Measurements from ENCODE around the gene SEMA3D. TPM values are rescaled to one million over a fixed set of nuclear protein-coding genes. Genes with fewer than 3 reads are reported as not detected.

Gene SEMA3D
- total RNA-seq, 1 donor from 2014 or later = 264 TPM

DNA sequence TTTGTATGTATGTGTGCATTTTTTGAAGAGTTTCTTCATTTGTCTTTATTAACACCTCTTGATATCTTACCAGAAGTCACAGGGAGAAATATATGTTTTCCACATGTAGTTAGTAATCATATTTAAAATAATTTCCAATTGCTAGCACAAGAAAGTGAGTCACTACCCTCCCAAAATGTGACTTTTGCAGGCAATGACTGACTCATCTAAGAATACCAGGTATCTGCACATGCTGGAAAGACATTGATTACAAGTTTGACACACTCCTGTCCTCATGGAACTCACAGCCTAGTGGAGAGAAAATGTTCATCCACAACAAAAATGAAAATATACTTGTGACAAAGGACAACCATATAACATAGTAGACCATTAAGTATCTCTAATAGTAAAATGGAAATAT is 82.9 kb downstream of the SEMA3D start:
- Mint-ChIP-seq H3K4me1 (peaks cover 56% of the 10 kb centered on the region), H3K27ac (no peak overlapping the region), H3K27me3 (ENCODE audit: low read depth) (no peaks in the 10 kb centered on the region), H3K36me3 (peaks cover 14% of the 10 kb centered on the region), H3K9me3 (peaks cover 4% of the 10 kb centered on the region), H3K4me3 (no peak overlapping the region)
- DNase-seq (ENCODE audit: low spot score in 2 of 2, unreplicated experiment in 2 of 2) = no peak
- TF ChIP-seq, protein P1, sequence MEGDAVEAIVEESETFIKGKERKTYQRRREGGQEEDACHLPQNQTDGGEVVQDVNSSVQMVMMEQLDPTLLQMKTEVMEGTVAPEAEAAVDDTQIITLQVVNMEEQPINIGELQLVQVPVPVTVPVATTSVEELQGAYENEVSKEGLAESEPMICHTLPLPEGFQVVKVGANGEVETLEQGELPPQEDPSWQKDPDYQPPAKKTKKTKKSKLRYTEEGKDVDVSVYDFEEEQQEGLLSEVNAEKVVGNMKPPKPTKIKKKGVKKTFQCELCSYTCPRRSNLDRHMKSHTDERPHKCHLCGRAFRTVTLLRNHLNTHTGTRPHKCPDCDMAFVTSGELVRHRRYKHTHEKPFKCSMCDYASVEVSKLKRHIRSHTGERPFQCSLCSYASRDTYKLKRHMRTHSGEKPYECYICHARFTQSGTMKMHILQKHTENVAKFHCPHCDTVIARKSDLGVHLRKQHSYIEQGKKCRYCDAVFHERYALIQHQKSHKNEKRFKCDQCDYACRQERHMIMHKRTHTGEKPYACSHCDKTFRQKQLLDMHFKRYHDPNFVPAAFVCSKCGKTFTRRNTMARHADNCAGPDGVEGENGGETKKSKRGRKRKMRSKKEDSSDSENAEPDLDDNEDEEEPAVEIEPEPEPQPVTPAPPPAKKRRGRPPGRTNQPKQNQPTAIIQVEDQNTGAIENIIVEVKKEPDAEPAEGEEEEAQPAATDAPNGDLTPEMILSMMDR (IDR thresholded peaks at IDR 0.05; ENCODE audit: unreplicated experiment) = no peak

DNA sequence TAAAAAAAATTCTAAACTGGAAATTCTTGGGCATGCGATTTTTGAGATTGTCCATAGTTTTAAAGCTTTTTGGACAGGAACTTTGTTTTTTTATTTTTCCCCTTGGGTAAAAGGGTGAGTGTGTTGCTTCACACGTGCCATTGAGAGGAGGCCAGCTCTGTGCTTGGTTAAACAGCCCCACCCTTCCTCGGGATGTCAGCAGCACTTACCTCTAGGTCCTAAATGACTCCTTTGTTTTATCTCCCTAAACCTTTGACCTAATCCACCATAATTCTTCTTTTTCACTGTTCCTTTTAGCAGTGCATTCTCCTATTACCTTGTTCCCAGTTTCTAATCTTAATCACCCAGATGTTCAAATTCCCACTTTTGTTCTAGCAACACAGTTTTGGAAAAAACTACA is 83.5 kb downstream of the SEMA3D start:
- no peaks in the 10 kb centered on the region for H3K27me3 Mint-ChIP-seq (ENCODE audit: low read depth)
- peaks cover 4% of the 10 kb centered on the region for H3K9me3 Mint-ChIP-seq
- peak overlapping the region; percentile 72 for H3K27ac Mint-ChIP-seq
- peaks cover 51% of the 10 kb centered on the region for H3K4me1 Mint-ChIP-seq
- TF ChIP-seq, protein P1 (IDR thresholded peaks at IDR 0.05; ENCODE audit: unreplicated experiment) = no peak
- H3K4me3 Mint-ChIP-seq = no peak overlapping the region
- peaks cover 15% of the 10 kb centered on the region for H3K36me3 Mint-ChIP-seq
- DNase-seq (ENCODE audit: low spot score in 2 of 2, unreplicated experiment in 2 of 2) = no peak

DNA sequence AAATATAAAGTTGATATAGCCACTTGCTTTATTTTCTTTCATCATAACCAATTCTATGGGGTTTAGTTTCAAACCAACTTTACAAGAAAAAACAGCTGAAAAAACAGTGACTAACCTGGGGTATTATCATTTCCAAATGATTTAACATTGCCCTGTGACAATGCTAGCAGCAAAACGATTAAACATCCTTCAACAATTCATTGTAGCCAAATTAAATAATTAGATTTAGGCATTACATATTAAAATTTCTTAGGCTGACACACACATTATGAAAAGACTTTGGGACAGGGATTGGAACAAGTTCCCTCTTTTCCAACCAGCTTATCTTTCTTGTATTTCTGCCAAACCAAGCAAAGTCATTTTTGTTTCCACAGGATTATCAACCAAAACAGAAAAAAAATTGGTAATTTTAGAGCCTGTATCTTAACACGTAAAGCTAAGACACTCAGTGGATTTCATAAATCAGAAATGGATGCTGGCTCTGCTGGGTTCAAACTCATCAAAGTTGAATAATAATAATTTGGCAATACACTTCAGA is 84.0 kb downstream of the SEMA3D start:
- H3K27me3 Mint-ChIP-seq (ENCODE audit: low read depth) = no peaks in the 10 kb centered on the region
- TF ChIP-seq, protein P1 (IDR thresholded peaks at IDR 0.05; ENCODE audit: unreplicated experiment) = no peak
- peak overlapping the region; percentile 2 for H3K27ac Mint-ChIP-seq
- H3K36me3 Mint-ChIP-seq = peaks cover 15% of the 10 kb centered on the region
- peaks cover 49% of the 10 kb centered on the region for H3K4me1 Mint-ChIP-seq
- H3K9me3 Mint-ChIP-seq = peaks cover 4% of the 10 kb centered on the region
- no peak for DNase-seq (ENCODE audit: low spot score in 2 of 2, unreplicated experiment in 2 of 2)
- no peak overlapping the region for H3K4me3 Mint-ChIP-seq

DNA sequence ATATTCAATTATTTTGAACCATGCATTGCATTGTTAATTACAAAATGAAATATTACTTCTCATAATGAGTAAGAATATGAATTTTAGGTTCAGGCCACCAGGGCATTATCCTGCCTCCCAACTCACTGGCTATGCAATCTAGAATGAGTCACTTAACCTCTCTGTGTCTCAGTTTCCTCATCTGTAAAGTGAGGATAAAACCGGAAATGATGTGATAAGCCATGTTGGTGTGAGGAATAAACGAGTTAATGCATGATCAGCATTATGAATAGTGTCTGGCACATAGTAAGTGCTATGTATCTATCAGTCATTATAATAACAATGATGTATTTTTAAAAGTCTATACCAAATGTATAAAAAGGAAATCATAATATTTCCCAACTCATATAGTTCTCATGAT is 85.5 kb downstream of the SEMA3D start:
- H3K9me3 Mint-ChIP-seq = peaks cover 4% of the 10 kb centered on the region
- TF ChIP-seq, protein P1 (IDR thresholded peaks at IDR 0.05; ENCODE audit: unreplicated experiment) = no peak
- H3K27me3 Mint-ChIP-seq (ENCODE audit: low read depth) = no peaks in the 10 kb centered on the region
- peaks cover 14% of the 10 kb centered on the region for H3K36me3 Mint-ChIP-seq
- peaks cover 40% of the 10 kb centered on the region for H3K4me1 Mint-ChIP-seq
- H3K4me3 Mint-ChIP-seq = no peak overlapping the region
- DNase-seq (ENCODE audit: low spot score in 2 of 2, unreplicated experiment in 2 of 2) = no peak
- H3K27ac Mint-ChIP-seq = no peak overlapping the region

DNA sequence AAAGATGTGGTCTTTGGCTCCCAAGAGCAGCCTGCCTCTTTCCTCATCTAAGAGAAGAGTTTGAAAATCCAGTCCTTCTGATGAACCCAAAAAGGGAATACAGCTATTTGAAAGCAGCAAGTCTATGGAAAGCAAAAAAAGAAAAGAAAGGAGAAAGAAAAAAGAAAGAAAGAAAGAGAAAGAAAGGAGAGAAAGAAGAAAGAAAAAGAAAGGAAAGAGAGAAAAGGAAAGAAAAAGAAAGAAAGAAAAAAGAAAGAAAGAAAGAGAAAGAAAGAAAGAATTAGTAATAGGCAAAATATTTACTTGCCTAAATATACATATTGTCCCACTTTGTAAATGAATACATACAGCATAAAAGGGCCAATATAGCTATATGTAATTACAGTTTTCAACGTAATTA is 89.0 kb downstream of the SEMA3D start:
- H3K36me3 Mint-ChIP-seq = peaks cover 14% of the 10 kb centered on the region

More for the DNA sequence above, 89.0 kb downstream of the SEMA3D start:
- Mint-ChIP-seq H3K27me3 (ENCODE audit: low read depth) (no peaks in the 10 kb centered on the region), H3K4me3 (no peak overlapping the region), H3K27ac (peak overlapping the region; percentile 74), H3K4me1 (peaks cover 24% of the 10 kb centered on the region), H3K9me3 (peaks cover 4% of the 10 kb centered on the region)
- TF ChIP-seq, protein P1 (IDR thresholded peaks at IDR 0.05; ENCODE audit: unreplicated experiment) = no peak
- no peak for DNase-seq (ENCODE audit: low spot score in 2 of 2, unreplicated experiment in 2 of 2)
